Astrocyte (in vitro differentiated cells and primary cell): ENCODE results near the gene MMP24OS.

Source experiments
- CTCF ChIP-seq: IDR thresholded peaks from 2 replicates; pipeline ENCODE4 v1.5.1; 2011; ENCODE audit warnings: low read depth, mild to moderate bottlenecking, inconsistent platforms, low read length, moderate library complexity; ENCODE audit not compliant: insufficient read depth
- EZH2 ChIP-seq: IDR thresholded peaks from 2 replicates; pipeline ENCODE4 v1.6.1; 2012; ENCODE audit warnings: mild to moderate bottlenecking, low read length, inconsistent platforms; ENCODE audit not compliant: insufficient read depth

GRCh38 chr20:35284267-35284991, 6.5 kb upstream of the MMP24OS start, which contains the start of gene EIF6:
- TF ChIP-seq CTCF (no peak), EZH2 (no peak)
